ENCODE measurements around the gene NKX3-2. TPM values are rescaled to one million over a fixed set of nuclear protein-coding genes. Genes with fewer than 3 reads are reported as not detected.

The NKX3-2 gene
- total RNA-seq, 1 experiment from 2014 or later: 1.4 TPM

DNA sequence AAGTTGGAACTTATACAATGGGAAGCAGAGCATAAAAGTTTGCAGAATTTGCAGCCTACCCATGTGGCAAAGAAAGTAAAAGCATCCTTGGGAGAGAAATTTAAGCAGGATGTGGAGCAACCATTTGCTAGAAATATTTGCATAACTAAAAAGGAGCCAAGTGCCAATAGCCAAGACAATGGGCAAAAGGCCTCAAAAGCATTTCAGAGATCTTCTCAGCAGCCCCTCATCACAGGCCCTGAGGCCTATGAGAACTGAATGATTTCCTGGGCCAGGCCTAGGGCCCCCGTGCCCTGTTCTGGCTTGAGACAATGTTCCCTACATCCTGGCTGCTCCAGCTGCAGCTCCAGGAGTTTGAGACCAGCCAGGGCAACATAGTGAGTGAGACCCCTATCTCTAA, 34.9 kb downstream of the NKX3-2 start:
- H3K9me2 ChIP-seq (ENCODE audit: insufficient read depth): no peaks in the 10 kb centered on the region
- H3K4me1 ChIP-seq (ENCODE audit: control insufficient read depth in 1 of 2, insufficient read depth in 2 of 2, low read length in 2 of 2): no peaks in the 10 kb centered on the region
- no peaks in the 10 kb centered on the region for H3K9me3 ChIP-seq (ENCODE audit: control insufficient read depth in 1 of 2, insufficient read depth in 1 of 2, low read depth in 1 of 2, low read length in 2 of 2)
- H3K36me3 ChIP-seq (ENCODE audit: control insufficient read depth in 1 of 2, insufficient read depth in 2 of 2, low read length in 2 of 2): no peaks in the 10 kb centered on the region
- ChIA-PET POLR2A (no interaction called here), CTCF (no interaction called here), RAD21 (ENCODE audit: low non-redundant PET in 1 of 2, low total read pairs in 2 of 2, uncharacterized antibody in 2 of 2, unreplicated experiment in 2 of 2) (no interaction called here)
- DNase-seq (ENCODE audit: low read depth, low spot score) (no peak), ATAC-seq (no peak)
- no peak overlapping the region for H3K4me2 ChIP-seq (ENCODE audit: low read length)
- H3K27ac ChIP-seq (ENCODE audit: low read depth, low read length): no peak overlapping the region
- intact Hi-C loops (cut with micrococcal nuclease): no loop called here
- no peak for TF ChIP-seq MAX (IDR thresholded peaks at IDR 0.05)
- no peak for TF ChIP-seq CEBPB (IDR thresholded peaks at IDR 0.05; ENCODE audit: low read depth)
- TF ChIP-seq CBX3 (IDR thresholded peaks at IDR 0.05; ENCODE audit: low read depth): no peak
- TF ChIP-seq SP1 (IDR thresholded peaks at IDR 0.05; ENCODE audit: low read depth): no peak
- H3K4me3 ChIP-seq (replicated peaks in 1 of 2; ENCODE audit: low read depth in 1 of 2, low read length in 2 of 2): no peak overlapping the region
- H3K9ac ChIP-seq (ENCODE audit: low read length): no peak overlapping the region
- H4K20me1 ChIP-seq (ENCODE audit: insufficient read depth): no peaks in the 10 kb centered on the region
- no peaks in the 10 kb centered on the region for H3K79me2 ChIP-seq (ENCODE audit: insufficient read depth, low read length)
- BruUV-seq (replicated peaks): no TSS peak
- H3K27me3 ChIP-seq (ENCODE audit: insufficient read depth, low read length): no peaks in the 10 kb centered on the region
- no peak overlapping the region for H2AFZ ChIP-seq (ENCODE audit: low read depth, low read length, poor library complexity, severe bottlenecking)

GRCh38 chr4:13504374-13504773, 39.9 kb downstream of the NKX3-2 start:
- Histone ChIP-seq H3K4me2 (ENCODE audit: low read length) (no peak overlapping the region), H3K4me1 (ENCODE audit: control insufficient read depth in 1 of 2, insufficient read depth in 2 of 2, low read length in 2 of 2) (no peaks in the 10 kb centered on the region), H2AFZ (ENCODE audit: low read depth, low read length, poor library complexity, severe bottlenecking) (no peak overlapping the region), H4K20me1 (ENCODE audit: insufficient read depth) (no peaks in the 10 kb centered on the region), H3K36me3 (ENCODE audit: control insufficient read depth in 1 of 2, insufficient read depth in 2 of 2, low read length in 2 of 2) (no peaks in the 10 kb centered on the region), H3K4me3 (replicated peaks in 1 of 2; ENCODE audit: low read depth in 1 of 2, low read length in 2 of 2) (no peak overlapping the region), H3K79me2 (ENCODE audit: insufficient read depth, low read length) (no peaks in the 10 kb centered on the region), H3K27ac (ENCODE audit: low read depth, low read length) (no peak overlapping the region), H3K27me3 (ENCODE audit: insufficient read depth, low read length) (no peaks in the 10 kb centered on the region), H3K9me2 (ENCODE audit: insufficient read depth) (no peaks in the 10 kb centered on the region), H3K9me3 (ENCODE audit: control insufficient read depth in 1 of 2, insufficient read depth in 1 of 2, low read depth in 1 of 2, low read length in 2 of 2) (no peaks in the 10 kb centered on the region), H3K9ac (ENCODE audit: low read length) (no peak overlapping the region)
- RAD21 ChIA-PET (ENCODE audit: low non-redundant PET in 1 of 2, low total read pairs in 2 of 2, uncharacterized antibody in 2 of 2, unreplicated experiment in 2 of 2): no interaction called here
- ATAC-seq (no peak), DNase-seq (ENCODE audit: low read depth, low spot score) (no peak)
- CTCF ChIA-PET: no interaction called here
- BruUV-seq (replicated peaks): no TSS peak
- POLR2A ChIA-PET: no interaction called here
- intact Hi-C loops (cut with micrococcal nuclease): no loop called here
- TF ChIP-seq POLR2A (IDR thresholded peaks at IDR 0.05; ENCODE audit: borderline replicate concordance, extremely low read depth, insufficient read depth, insufficient read length): no peak
- no peak for TF ChIP-seq SIN3A (IDR thresholded peaks at IDR 0.05; ENCODE audit: low read depth)
- no peak for TF ChIP-seq RAD21 (IDR thresholded peaks at IDR 0.05; ENCODE audit: low read depth)
- TF ChIP-seq SRF (IDR thresholded peaks at IDR 0.05; ENCODE audit: low read depth): no peak
- TF ChIP-seq ZNF274 (IDR thresholded peaks at IDR 0.05; ENCODE audit: low read depth, low read length): no peak
- TF ChIP-seq FOSL1 (IDR thresholded peaks at IDR 0.05; ENCODE audit: low read depth): no peak
- TF ChIP-seq POLR2AphosphoS5 (IDR thresholded peaks at IDR 0.05; ENCODE audit: low read depth, low read length): no peak
- no peak for TF ChIP-seq JUND (IDR thresholded peaks at IDR 0.05)
- no peak for TF ChIP-seq YY1 (IDR thresholded peaks at IDR 0.05; ENCODE audit: extremely low read depth, insufficient replicate concordance, low read depth, low read length)
- TF ChIP-seq, protein P1, sequence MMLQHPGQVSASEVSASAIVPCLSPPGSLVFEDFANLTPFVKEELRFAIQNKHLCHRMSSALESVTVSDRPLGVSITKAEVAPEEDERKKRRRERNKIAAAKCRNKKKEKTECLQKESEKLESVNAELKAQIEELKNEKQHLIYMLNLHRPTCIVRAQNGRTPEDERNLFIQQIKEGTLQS (IDR thresholded peaks at IDR 0.05): no peak
- TF ChIP-seq CEBPB (IDR thresholded peaks at IDR 0.05; ENCODE audit: low read depth): no peak
- TF ChIP-seq ELF1 (IDR thresholded peaks at IDR 0.05; ENCODE audit: borderline replicate concordance, low read depth): no peak
- TF ChIP-seq, protein P2, sequence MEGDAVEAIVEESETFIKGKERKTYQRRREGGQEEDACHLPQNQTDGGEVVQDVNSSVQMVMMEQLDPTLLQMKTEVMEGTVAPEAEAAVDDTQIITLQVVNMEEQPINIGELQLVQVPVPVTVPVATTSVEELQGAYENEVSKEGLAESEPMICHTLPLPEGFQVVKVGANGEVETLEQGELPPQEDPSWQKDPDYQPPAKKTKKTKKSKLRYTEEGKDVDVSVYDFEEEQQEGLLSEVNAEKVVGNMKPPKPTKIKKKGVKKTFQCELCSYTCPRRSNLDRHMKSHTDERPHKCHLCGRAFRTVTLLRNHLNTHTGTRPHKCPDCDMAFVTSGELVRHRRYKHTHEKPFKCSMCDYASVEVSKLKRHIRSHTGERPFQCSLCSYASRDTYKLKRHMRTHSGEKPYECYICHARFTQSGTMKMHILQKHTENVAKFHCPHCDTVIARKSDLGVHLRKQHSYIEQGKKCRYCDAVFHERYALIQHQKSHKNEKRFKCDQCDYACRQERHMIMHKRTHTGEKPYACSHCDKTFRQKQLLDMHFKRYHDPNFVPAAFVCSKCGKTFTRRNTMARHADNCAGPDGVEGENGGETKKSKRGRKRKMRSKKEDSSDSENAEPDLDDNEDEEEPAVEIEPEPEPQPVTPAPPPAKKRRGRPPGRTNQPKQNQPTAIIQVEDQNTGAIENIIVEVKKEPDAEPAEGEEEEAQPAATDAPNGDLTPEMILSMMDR (IDR thresholded peaks at IDR 0.05 in 2 of 3, conservative IDR thresholded peaks at IDR 0.05 in 1 of 3; ENCODE audit: borderline replicate concordance in 1 of 3, insufficient read depth in 1 of 3, low read depth in 2 of 3, low read length in 2 of 3): no peak
- no peak for TF ChIP-seq ZBTB33 (IDR thresholded peaks at IDR 0.05; ENCODE audit: extremely low read depth, insufficient replicate concordance, low read length)
- TF ChIP-seq CBX3 (IDR thresholded peaks at IDR 0.05; ENCODE audit: low read depth): no peak
- TF ChIP-seq TCF7L2 (IDR thresholded peaks at IDR 0.05; ENCODE audit: borderline replicate concordance, extremely low read depth, insufficient read depth, insufficient read length): no peak
- no peak for TF ChIP-seq ZFX (IDR thresholded peaks at IDR 0.05)
- TF ChIP-seq MAX (IDR thresholded peaks at IDR 0.05): no peak
